Keratinocyte (primary cell): ENCODE results near the gene MFSD6. TPM values are rescaled to one million over a fixed set of nuclear protein-coding genes. Genes with fewer than 3 reads are reported as not detected.

ENCODE experiments used
- DNase-seq: peaks from one replicate; pipeline ENCODE4 v3.0.0-alpha.2; 2011; ENCODE audit warnings: low read depth, missing footprints, low spot score
- FAIRE-seq: peaks from 2 replicates; lab custom pipeline; 2011; peaks lifted over from hg19 to GRCh38; lab: Jason Lieb, UNC
- H2AFZ ChIP-seq: 2 replicates; pipeline ENCODE4 v1.6.0; 2012; ENCODE audit warnings: low read length, control low read depth, inconsistent platforms; ENCODE audit not compliant: control insufficient read depth
- H3K27ac ChIP-seq: 2 replicates; pipeline ENCODE4 v1.5.1; 2011; ENCODE audit warnings: low read length; ENCODE audit not compliant: control insufficient read depth, insufficient read depth
- H3K27me3 ChIP-seq: 3 replicates; pipeline ENCODE4 v1.6.0; 2011; ENCODE audit warnings: low read length; ENCODE audit not compliant: control insufficient read depth, insufficient read depth; ENCODE audit errors: extremely low read depth
- H3K36me3 ChIP-seq, 2 experiments: 2 replicates in 1 of 2; 3 replicates in 1 of 2; pipeline ENCODE4 v1.5.1; 2011; ENCODE audit warnings: low read length in 2 of 2, mild to moderate bottlenecking in 1 of 2; ENCODE audit not compliant: control insufficient read depth in 2 of 2, insufficient read depth in 2 of 2; ENCODE audit errors: extremely low read depth in 1 of 2
- H3K4me1 ChIP-seq: 3 replicates; pipeline ENCODE4 v1.5.1; 2011; ENCODE audit warnings: low read length; ENCODE audit not compliant: control insufficient read depth, insufficient read depth; ENCODE audit errors: extremely low read depth
- H3K4me2 ChIP-seq: 3 replicates; pipeline ENCODE4 v1.6.0; 2011; ENCODE audit warnings: low read depth, low read length; ENCODE audit not compliant: control insufficient read depth, insufficient read depth; ENCODE audit errors: extremely low read depth
- H3K4me3 ChIP-seq, 3 experiments: fragments of 200-600 bp in 1 of 3; sonication (generic) in 1 of 3; 2 replicates in 2 of 3; 3 replicates in 1 of 3; pipeline ENCODE4 v1.5.1; 2011 to 2016; ENCODE audit warnings: low read length in 3 of 3, mild to moderate bottlenecking in 3 of 3, control low read depth in 2 of 3, inconsistent platforms in 1 of 3, low read depth in 1 of 3, mixed read lengths in 1 of 3, mixed run types in 1 of 3, moderate library complexity in 1 of 3; ENCODE audit not compliant: control insufficient read depth in 2 of 3, insufficient read depth in 2 of 3; ENCODE audit errors: extremely low read depth in 1 of 3
- H3K79me2 ChIP-seq: 2 replicates; pipeline ENCODE4 v1.6.0; 2012; ENCODE audit warnings: low read length; ENCODE audit not compliant: control insufficient read depth, insufficient read depth
- H3K9ac ChIP-seq: 3 replicates; pipeline ENCODE4 v1.6.0; 2011; ENCODE audit warnings: low read length; ENCODE audit not compliant: control insufficient read depth, insufficient read depth; ENCODE audit errors: extremely low read depth
- H3K9me1 ChIP-seq: 3 replicates; pipeline ENCODE4 v1.6.0; 2011; ENCODE audit warnings: low read length; ENCODE audit not compliant: control insufficient read depth, insufficient read depth; ENCODE audit errors: extremely low read depth
- H3K9me3 ChIP-seq: 2 replicates; pipeline ENCODE4 v1.5.1; 2012; ENCODE audit warnings: low read depth, low read length; ENCODE audit not compliant: control insufficient read depth
- H4K20me1 ChIP-seq: 3 replicates; pipeline ENCODE4 v1.6.0; 2011; ENCODE audit warnings: low read length; ENCODE audit not compliant: control insufficient read depth, insufficient read depth; ENCODE audit errors: extremely low read depth
- CTCF ChIP-seq, 3 experiments: IDR thresholded peaks in 1 of 3; conservative IDR thresholded peaks in 1 of 3; optimal IDR thresholded peaks in 1 of 3; 2 replicates in 2 of 3; 3 replicates in 1 of 3; pipeline versions ENCODE3 to v1.5.1; 2011; ENCODE audit warnings: low read length in 3 of 3, mild to moderate bottlenecking in 3 of 3, moderate library complexity in 2 of 3, control low read depth in 1 of 3, inconsistent platforms in 1 of 3; ENCODE audit not compliant: insufficient read depth in 2 of 3; ENCODE audit errors: extremely low read depth in 1 of 3
- EZH2 ChIP-seq: IDR thresholded peaks from one replicate; pipeline ENCODE4 v1.6.1; 2012; ENCODE audit warnings: inconsistent platforms, mild to moderate bottlenecking, low read length, moderate library complexity
- dilution Hi-C: fragments of 300-500 bp; cut with MboI; formaldehyde crosslinking; loops from one replicate; pipeline ENCODE4 v1.7.0; 2020; ENCODE audit warnings: low sequenced_read_pairs; ENCODE audit not compliant: extremely low pct_ligation_motif_present
- polyA plus RNA-seq, 5 experiments: library from polyadenylated mRNA; depleted of rRNA in 3 of 5; stranded (reverse) in 3 of 5; stranded (forward) in 1 of 5; unstranded in 1 of 5; fragments of >200 nt; gene quantifications; 1 replicate in 1 of 5; 2 replicates in 3 of 5; 3 replicates in 1 of 5; pipeline versions ENCODE4 v1.2.1 to v1.2.3, GENCODE V29; 2011 to 2012; ENCODE audit warnings: missing spikeins in 2 of 5, low read depth in 1 of 5, low replicate concordance in 1 of 5

MFSD6 gene
- polyA plus RNA-seq, 1 donor (not counting 4 experiments of a cell fraction or from before 2014, with no cell fraction given), result 11.0 TPM

DNA sequence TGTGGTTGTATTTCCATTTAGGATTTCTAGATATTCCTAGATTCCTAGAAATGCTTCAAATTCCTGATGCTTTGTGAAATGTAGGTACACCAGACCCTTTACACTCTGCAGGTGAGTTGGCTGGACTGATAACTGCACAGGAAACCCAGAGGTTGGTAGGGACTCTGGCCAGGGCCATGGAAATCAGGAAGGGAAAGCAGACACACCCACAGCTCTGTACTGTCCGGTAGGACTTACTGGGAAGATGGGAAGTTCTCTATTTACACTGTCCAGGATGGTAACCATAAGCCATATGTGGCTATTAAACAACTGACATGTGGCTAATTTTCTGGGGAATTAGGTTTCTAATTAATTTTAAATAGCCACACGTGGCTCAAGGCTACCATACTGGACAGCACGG lies 94.9 kb downstream of the MFSD6 start:
- Histone ChIP-seq H3K4me2 (no peak overlapping the region), H3K9me3 (no peaks in the 10 kb centered on the region), H3K4me1 (no peaks in the 10 kb centered on the region), H3K36me3 (peaks cover 0 to 1% of the 10 kb centered on the region in 2 experiments), H3K9me1 (no peaks in the 10 kb centered on the region), H3K9ac (no peak overlapping the region), H3K4me3 (no peak overlapping the region), H3K79me2 (no peaks in the 10 kb centered on the region), H4K20me1 (no peaks in the 10 kb centered on the region), H3K27me3 (no peaks in the 10 kb centered on the region), H3K27ac (no peak overlapping the region), H2AFZ (no peak overlapping the region)
- no peak for TF ChIP-seq EZH2
- no peak for TF ChIP-seq CTCF (optimal IDR thresholded peaks at IDR 0.05 in 1 of 3, IDR thresholded peaks at IDR 0.05 in 1 of 3, conservative IDR thresholded peaks at IDR 0.05 in 1 of 3; ENCODE audit: extremely low read depth in 1 of 3, insufficient read depth in 2 of 3, low read length in 3 of 3)
- dilution Hi-C loops, result no loop called here
- DNase-seq, result no peak
- FAIRE-seq, result no peak

DNA sequence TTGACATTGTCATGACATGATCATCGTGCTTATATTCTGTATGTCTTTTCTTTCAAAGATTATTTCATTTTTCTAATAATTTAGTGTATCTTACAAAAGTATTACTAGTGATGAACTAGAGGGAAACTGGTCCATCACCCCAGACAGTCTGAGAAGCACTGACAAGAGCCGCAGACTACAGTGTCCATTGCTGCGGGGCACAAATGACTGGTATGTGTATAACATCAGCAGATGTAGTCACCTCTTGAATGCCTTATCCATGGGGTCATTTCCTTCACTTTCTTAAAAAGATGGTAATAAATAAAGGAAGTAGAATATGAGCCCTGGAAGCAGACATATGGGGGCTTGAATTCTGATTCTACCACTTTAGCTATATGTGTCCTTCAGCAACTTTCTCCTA lies 96.8 kb downstream of the MFSD6 start:
- no peak for TF ChIP-seq EZH2
- no peak for TF ChIP-seq CTCF (optimal IDR thresholded peaks at IDR 0.05 in 1 of 3, IDR thresholded peaks at IDR 0.05 in 1 of 3, conservative IDR thresholded peaks at IDR 0.05 in 1 of 3; ENCODE audit: extremely low read depth in 1 of 3, insufficient read depth in 2 of 3, low read length in 3 of 3)
- no peaks in the 10 kb centered on the region for H3K9me3 ChIP-seq
- no peaks in the 10 kb centered on the region for H3K27me3 ChIP-seq
- H3K9me1 ChIP-seq, result no peaks in the 10 kb centered on the region
- no peak overlapping the region for H3K9ac ChIP-seq
- dilution Hi-C loops, result no loop called here
- H3K79me2 ChIP-seq, result no peaks in the 10 kb centered on the region
- FAIRE-seq, result no peak
- DNase-seq, result no peak
- H3K4me2 ChIP-seq, result no peak overlapping the region
- H4K20me1 ChIP-seq, result no peaks in the 10 kb centered on the region
- no peaks in the 10 kb centered on the region for H3K4me1 ChIP-seq
- H3K36me3 ChIP-seq, result peaks cover 0 to 1% of the 10 kb centered on the region in 2 experiments
- no peak overlapping the region for H2AFZ ChIP-seq
- H3K27ac ChIP-seq, result no peak overlapping the region
- H3K4me3 ChIP-seq, result no peak overlapping the region
